Activated CD8-positive, alpha-beta memory T cell treated with anti-CD3 and anti-CD28 coated beads, Interleukin-2, amount 50 U/mL, for 24 hours (primary cell): ENCODE results near the gene ITPKC.

ENCODE experiments used
- DNase-seq: peaks from one replicate; pipeline ENCODE4 v3.0.0-alpha.2; 2020; ENCODE audit errors: extremely low read depth

The ITPKC gene

GRCh38 chr19:40690050-40690692 is 26.7 kb upstream of the ITPKC start, which contains the start of gene NUMBL:
NUMBL (minus strand) TSS chr19:40690651; CDS start chr19:40690483, 168 bp downstream.
- DNase-seq, result no peak

GRCh38 chr19:40690693-40691420 is 26.1 kb upstream of the ITPKC start:
- peak; percentile 59 for DNase-seq

DNA sequence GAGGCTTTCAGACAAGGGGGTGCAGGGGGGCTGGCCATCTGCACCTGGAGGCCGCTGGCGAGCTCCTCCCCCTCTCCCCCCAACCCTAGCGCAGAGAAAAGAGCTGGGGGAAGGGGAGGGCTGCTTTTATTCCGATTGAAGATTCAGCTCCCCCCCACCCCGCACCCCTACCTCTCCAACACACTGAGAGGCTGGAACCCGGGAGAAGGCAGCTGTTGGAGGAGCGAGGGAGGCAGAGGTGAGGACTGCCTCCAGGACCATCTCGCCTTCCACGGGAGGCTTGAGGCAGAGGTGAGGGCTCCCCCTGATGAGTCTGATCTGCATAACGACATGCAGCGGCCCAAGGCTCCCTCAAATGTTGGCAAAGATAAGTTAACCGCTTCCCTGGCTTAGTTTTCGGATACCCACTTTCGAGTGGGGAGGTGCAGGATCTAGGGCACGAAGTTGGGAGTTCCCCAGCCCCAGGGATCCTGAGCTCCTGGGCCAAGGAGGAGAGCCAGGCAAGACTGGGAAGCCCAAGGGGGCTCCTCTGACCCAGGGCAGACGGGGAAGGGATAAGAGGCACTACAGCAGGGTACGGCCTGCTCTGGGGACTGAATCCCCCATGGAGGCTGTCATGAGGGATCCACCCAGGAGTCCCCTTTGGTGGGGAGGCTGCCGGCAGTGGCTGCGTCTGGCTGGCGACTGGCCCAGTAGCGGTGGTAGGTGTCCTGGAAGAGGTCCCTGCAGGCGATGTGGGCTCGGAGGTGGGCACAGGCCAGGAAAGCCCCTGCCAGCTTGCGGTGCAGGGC is 25.3 kb upstream of the ITPKC start:
- no peak for DNase-seq

DNA sequence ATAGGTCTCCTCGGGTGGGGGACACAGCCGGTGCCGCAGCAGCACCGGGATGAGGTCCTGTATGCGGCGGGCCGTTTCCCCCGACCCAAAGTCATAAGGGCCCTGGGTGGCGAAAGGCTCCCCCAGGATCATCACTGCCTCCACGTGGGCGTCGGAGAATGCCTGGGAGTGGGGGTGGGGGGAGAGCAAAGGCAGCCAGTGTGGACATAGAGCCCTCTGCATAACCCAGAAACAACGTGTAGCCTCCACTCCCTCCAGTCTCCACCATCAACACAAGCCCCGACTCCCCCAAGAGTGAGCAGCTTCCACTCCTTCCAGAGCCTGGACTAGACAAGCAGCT is 24.7 kb upstream of the ITPKC start:
- DNase-seq, result no peak

- DNase-seq, result no peak
These were observed 23.6 kb upstream of the ITPKC start for GRCh38 chr19:40693150-40693788.

DNA sequence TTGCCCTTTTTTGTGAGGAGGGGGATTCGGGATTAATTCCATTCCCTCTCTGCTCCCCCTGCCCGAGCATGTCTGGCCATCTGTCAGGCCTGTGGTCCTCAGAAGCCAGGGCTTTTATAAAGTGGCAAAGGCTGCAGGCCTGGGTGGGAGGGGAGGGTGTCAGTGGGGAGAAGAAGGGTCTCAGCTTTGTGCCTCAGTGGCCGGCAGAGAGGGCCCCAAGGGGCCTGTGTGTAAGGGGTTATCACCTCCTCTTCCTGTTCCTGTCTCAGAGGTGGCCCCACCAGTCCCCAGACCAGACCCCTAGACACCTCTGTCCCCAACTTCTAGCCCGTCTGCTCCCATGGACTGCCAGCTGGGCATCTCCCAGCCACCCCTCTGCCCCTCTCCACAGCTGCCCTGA is 23.0 kb upstream of the ITPKC start:
- no peak for DNase-seq

GRCh38 chr19:40695881-40696280 is 21.0 kb upstream of the ITPKC start:
- no peak for DNase-seq

DNA sequence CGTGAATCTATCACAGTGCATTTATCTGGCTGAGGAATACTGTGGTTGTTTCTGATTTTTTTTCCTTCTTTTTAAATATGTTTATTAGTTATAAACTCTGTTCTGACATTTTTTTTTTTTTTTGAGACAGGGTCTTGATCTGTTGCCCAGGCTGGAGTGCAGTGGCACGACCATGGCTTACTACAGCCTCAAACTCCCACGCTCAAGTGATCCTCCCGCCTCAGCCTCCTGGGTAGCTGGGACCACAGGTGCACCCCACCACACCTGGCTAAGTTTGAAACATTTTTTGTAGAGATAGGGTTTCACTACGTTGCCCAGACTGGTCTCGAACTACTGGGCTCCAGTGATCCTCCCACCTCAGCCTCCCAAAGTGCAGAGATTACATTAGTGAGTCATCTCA is 19.9 kb upstream of the ITPKC start:
- no peak for DNase-seq

DNA sequence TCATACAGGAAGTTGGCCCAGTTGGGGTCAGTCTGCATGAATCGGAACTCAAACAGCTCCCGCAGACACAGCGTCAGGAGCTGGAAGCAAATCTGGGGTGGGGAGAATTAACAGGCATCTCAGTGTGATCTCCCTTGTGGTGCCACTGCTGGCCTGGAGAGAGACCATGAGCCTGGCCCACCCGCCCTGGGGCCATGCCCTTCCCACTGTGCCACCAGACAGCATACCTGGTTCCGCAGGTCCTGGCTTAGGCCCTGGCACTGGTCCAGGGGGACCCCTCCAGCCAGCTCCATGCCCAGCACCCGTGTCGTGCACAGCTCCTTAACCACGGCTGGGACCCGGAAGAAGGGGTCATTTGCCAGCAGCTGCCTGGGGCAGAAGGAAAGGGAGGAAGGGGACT is 16.8 kb upstream of the ITPKC start:
- DNase-seq, result no peak

DNA sequence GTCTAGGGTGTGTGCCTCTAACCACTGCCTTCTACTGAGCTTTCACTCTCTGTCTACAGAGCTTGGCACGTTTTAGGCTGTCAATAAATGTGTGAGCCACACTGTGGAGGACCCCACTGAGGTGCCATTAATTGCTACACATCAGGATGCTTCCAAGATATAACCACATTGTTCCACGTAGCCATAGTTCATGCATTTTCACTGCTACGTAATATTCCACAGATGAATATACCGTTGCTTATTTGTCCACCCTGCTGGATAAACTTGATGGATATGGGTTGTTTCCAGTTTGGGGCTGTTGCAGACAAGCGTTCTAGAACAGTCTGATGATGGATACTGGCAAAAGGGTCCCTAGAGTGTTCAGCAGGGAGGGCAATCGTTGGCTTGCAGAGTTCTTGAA is 15.2 kb upstream of the ITPKC start:
- no peak for DNase-seq

DNA sequence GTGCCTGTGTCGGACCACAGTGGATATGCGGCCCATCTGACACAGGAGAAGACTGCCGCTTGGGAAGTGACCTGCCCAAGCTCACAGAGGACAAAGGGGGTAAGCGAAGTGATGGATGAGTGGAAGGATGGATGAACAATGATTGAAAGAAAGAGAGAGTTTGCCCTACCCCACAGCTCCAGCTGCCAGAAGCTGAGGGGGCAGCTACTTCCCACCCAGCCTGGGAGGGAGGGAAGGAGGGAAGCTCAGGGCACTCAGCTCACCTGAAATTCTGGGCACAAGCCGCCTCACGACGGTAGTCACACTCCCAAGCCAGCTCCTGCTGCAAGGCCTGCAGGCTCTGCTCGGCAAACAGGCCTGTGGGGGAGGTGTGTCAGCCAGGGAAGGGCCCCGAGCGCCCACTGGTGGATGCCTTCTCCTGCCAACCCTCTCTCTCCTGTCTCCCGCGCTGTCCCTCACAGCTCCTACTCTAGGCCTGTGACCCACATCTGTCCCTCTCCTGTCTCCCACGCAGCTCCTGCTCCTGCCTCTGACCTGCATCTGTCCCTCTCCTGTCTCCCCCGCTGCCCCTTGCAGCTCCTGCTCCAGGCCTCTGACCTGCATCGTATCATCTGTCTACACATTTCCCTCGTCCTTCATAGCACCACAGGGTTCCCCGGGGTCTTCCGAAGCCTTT is 14.4 kb upstream of the ITPKC start:
- no peak for DNase-seq

DNA sequence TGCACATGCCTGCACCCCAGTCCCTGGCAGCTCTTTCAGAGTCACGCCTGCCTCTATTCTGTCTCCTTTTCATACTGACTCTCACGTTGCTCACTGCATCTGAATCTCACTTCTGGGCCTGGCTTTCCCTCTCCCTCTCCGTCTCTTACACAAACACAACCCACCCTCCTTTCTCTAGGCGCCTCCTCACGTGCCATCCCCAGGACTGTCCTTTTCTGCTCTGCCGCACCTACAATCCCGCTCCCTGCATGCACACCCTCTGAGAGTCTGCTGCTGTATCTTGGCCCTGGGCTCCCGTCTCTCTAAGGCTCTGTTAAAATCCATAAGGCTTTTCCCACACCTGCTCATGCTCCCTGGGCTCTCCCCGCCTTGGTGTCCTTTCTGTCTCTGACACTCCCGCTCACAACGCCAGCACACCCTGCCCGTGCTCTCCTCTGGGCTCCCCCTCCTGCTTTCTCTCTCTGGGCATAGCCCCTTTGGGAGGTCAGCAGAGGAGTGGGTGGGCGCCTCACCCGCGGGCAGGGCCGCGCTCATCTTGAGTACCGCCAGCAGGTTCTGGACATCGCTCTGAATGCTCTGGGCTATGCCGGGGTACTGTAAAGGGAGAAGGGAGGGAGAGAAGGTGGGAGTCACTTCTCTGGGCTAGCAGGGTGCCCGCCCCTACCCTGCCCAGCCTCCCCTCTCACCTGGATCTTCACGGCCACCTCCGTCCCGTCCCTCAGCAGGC is 13.7 kb upstream of the ITPKC start:
- DNase-seq, result no peak

GRCh38 chr19:40704491-40705361 is 12.2 kb upstream of the ITPKC start:
- no peak for DNase-seq

DNA sequence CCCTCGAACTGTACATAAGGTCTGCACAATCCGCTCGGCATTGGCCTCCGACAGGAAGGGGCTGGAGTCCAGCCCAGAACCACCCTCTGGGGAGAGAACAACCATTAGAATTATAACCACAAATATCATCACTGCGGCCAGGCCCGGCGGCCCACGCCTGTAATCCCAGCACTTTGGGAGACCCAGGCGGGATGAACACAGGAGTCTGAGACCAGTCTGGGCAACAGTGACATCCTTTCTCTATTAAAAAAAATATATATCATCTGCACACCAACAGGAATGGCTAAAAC is 11.6 kb upstream of the ITPKC start:
- DNase-seq, result no peak

GRCh38 chr19:40705950-40706619 is 10.8 kb upstream of the ITPKC start:
- no peak for DNase-seq

DNA sequence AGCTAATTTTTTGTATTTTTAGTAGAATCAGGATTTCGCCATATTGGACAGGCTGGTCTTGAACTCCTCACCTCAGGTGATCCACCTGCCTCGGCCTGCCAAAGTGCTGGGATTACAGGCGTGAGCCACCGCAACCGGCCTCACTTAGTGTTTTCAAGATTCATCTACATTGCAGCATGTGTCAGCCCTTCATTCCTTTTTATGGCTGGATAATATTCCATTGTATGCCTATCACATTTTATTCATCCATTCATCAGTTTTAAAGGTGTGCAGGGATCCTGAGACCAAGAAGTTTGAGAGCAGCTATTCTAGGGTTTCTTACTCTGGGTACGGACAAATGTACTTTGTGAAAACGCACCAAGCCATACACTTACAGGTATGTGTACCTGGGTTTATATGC is 9.3 kb upstream of the ITPKC start:
- no peak for DNase-seq

DNA sequence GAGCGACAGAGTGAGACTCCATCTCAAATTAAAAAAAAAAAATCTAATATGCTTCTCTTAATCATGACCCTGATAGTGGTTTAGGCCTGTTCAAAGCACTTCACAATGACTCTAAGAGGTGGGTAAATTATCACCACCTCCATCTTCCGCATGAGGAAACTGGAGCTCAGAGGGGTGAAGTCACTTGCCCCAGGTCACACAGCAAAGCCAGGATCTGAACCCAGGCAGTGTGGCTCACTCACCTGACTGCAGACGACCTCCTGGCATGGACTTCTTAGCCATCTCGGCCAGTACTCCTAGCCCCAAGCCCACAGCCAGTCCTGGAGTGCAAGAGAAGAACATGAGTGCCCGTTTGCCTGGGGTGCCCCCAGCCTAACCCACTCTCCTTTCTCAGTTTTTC is 7.1 kb upstream of the ITPKC start:
- no peak for DNase-seq

DNA sequence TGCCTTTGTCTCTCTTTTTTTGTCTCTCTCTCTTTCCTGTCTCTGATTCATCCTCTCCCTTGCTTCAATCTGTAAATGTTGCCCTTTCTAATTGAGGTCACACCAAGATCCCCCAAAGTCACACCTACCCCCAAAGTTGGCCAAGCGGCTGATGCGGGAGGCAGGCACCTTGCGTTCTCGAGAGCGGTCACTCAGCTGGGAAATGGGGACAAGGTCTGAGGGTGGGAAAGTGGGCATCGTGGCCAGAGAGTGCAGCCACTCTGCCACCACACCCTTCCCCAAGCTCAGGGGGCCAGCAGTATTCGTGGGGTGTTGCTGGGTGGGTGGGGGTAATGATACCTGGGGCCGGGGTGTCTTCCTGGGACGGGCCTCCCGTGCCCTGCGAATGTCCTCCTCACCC is 3.0 kb upstream of the ITPKC start:
- DNase-seq, result no peak

GRCh38 chr19:40714441-40715299 is 2.2 kb upstream of the ITPKC start:
- DNase-seq, result peak; percentile 84
